GM12878 (cell line): ENCODE data around the gene TSSC4. TPM values are rescaled to one million over a fixed set of nuclear protein-coding genes. Genes with fewer than 3 reads are reported as not detected.

Experiments used
- BHLHE40 ChIP-seq, 2 experiments: fragments of 450-650 bp in 1 of 2; IDR thresholded peaks; 2 replicates each; pipeline ENCODE4 v1.6.1; 2011 to 2017; ENCODE audit warnings: low read depth in 2 of 2, borderline replicate concordance in 1 of 2, improper control_type of control experiment in 1 of 2, low read length in 1 of 2, mild to moderate bottlenecking in 1 of 2
- CBFB ChIP-seq: IDR thresholded peaks from 2 replicates; pipeline ENCODE4 v1.6.1; 2016; ENCODE audit warnings: antibody characterized with exemption, low read depth
- CHD4 ChIP-seq: fragments of 200-600 bp; sonication (generic); IDR thresholded peaks from 2 replicates; pipeline ENCODE4 v1.6.1; 2016; ENCODE audit warnings: mild to moderate bottlenecking
- E4F1 ChIP-seq: fragments of 450-650 bp; IDR thresholded peaks from 2 replicates; pipeline ENCODE4 v1.6.1; 2018; ENCODE audit warnings: borderline replicate concordance, mild to moderate bottlenecking; ENCODE audit not compliant: partially characterized antibody
- IRF3 ChIP-seq: fragments of 450-650 bp; IDR thresholded peaks from 2 replicates; pipeline ENCODE4 v1.6.1; 2014; ENCODE audit warnings: mild to moderate bottlenecking
- KAT2A ChIP-seq: conservative IDR thresholded peaks from 2 replicates; pipeline ENCODE4 v1.6.1; 2011; ENCODE audit warnings: low read depth, low read length; ENCODE audit not compliant: control insufficient read depth
- MLLT1 ChIP-seq: fragments of 450-650 bp; IDR thresholded peaks from 2 replicates; pipeline ENCODE4 v1.6.1; 2016; ENCODE audit warnings: mild to moderate bottlenecking
- MTA2 ChIP-seq: fragments of 450-650 bp; IDR thresholded peaks from 2 replicates; pipeline ENCODE4 v1.6.1; 2016; ENCODE audit warnings: low read depth, mild to moderate bottlenecking, moderate library complexity
- NR2F1 ChIP-seq: fragments of 450-650 bp; conservative IDR thresholded peaks from 2 replicates; pipeline ENCODE4 v1.6.1; 2017; ENCODE audit warnings: mild to moderate bottlenecking
- NRF1 ChIP-seq: conservative IDR thresholded peaks from 2 replicates; pipeline ENCODE4 v1.6.1; 2011; ENCODE audit warnings: mild to moderate bottlenecking, low read depth, low read length, improper control_type of control experiment
- RAD51 ChIP-seq: fragments of 450-650 bp; IDR thresholded peaks from 2 replicates; pipeline ENCODE4 v1.6.1; 2016; ENCODE audit warnings: moderate library complexity, mild to moderate bottlenecking, inconsistent platforms
- SIN3A ChIP-seq: IDR thresholded peaks from 2 replicates; pipeline ENCODE4 v1.6.1; 2012; ENCODE audit warnings: low read depth, low read length, improper control_type of control experiment
- SKIL ChIP-seq: fragments of 450-650 bp; IDR thresholded peaks from 2 replicates; pipeline ENCODE4 v1.6.1; 2017; ENCODE audit warnings: mild to moderate bottlenecking, low read depth, inconsistent platforms; ENCODE audit not compliant: poor library complexity, severe bottlenecking
- SP1 ChIP-seq: IDR thresholded peaks from one replicate; pipeline ENCODE4 v1.6.1; 2011; ENCODE audit warnings: low read depth, low read length
- SREBF1 ChIP-seq: IDR thresholded peaks from 2 replicates; pipeline ENCODE4 v1.6.1; 2012; ENCODE audit warnings: mild to moderate bottlenecking, low read length
- SRF ChIP-seq, 2 experiments: IDR thresholded peaks; 2 replicates each; pipeline ENCODE4 v1.6.1; 2011; ENCODE audit warnings: low read depth in 2 of 2, low read length in 2 of 2, mild to moderate bottlenecking in 1 of 2, moderate library complexity in 1 of 2
- ZBED1 ChIP-seq: IDR thresholded peaks from 2 replicates; pipeline ENCODE4 v1.6.1; 2016; ENCODE audit warnings: borderline replicate concordance
- ZNF592 ChIP-seq: fragments of 450-650 bp; IDR thresholded peaks from 2 replicates; pipeline ENCODE4 v1.6.1; 2017; ENCODE audit warnings: mild to moderate bottlenecking, moderate library complexity
- polyA plus RNA-seq, 11 experiments: library from polyadenylated mRNA; depleted of rRNA in 4 of 11; unstranded in 6 of 11; stranded (reverse) in 5 of 11; fragments of >200 nt; fragmentation: Nextera tagmentation in 4 of 11; fragmentation: Illumina TruSeq in 1 of 11; extraction: Ambion mirVana in 4 of 11; extraction: Trizol in 1 of 11; gene quantifications; 1 replicate in 1 of 11; 2 replicates in 10 of 11; pipeline versions ENCODE4 v1.2.1 to v1.2.3, GENCODE V29; 2011 to 2016; ENCODE audit warnings: inconsistent platforms in 2 of 11, missing spikeins in 2 of 11, low read depth in 1 of 11
- total RNA-seq, 4 experiments: library from RNA; depleted of rRNA in 3 of 4; stranded (reverse); fragments of >200 nt in 3 of 4; fragmentation: Illumina TruSeq in 1 of 4; extraction: Trizol in 1 of 4; gene quantifications; 2 replicates each; pipeline versions ENCODE4 v1.2.1 to v1.2.3, GENCODE V29; 2013 to 2021

The TSSC4 gene
- total and polyA plus RNA-seq, 10 of the 15 experiments (the other 5 are each of a cell fraction or from before 2014, with no cell fraction given), result 0.69 to 70.1 (median 25.7) TPM

- TF ChIP-seq ZNF592 (peak; percentile 77; the same call in 1 of the 2 replicates), SIN3A (peak; percentile 80; the same call in 1 of the 2 replicates), ZBED1 (no peak; the same call in 1 of the 2 replicates), SRF (IDR thresholded peaks at IDR 0.05; ENCODE audit: low read depth in 2 of 2, low read length in 2 of 2) (peak; percentile 91 to 95; a peak in 3 of 4 replicates), RAD51 (no peak), IRF3 (peak; percentile 23; the same call in 1 of the 2 replicates), CBFB (peak; percentile 83), E4F1 (peak; percentile 88), MTA2 (no peak), NRF1 (peak; percentile 90), SKIL (no peak), KAT2A (no peak), MLLT1 (peak; percentile 59; the same call in 1 of the 2 replicates), CHD4 (no peak), SREBF1 (peak; percentile 81), NR2F1 (peak; percentile 59; the same call in 1 of the 2 replicates), BHLHE40 (IDR thresholded peaks at IDR 0.05; ENCODE audit: borderline replicate concordance in 1 of 2, low read depth in 2 of 2, low read length in 1 of 2) (peak; percentile 74 to 82; a peak in 3 of 4 replicates), SP1 (peak; percentile 72)
Observed at GRCh38 chr11:2400069-2400761, at the start of gene TSSC4 (continued).
